NCI-H82 (cell line): ENCODE results near the gene SLC36A4.
A peak's percentile ranks its signal among the peaks of the same experiment; 100 is the strongest.
"Not testable (repeated sequence)": the region's sequence is repeated elsewhere in the genome, so short reads cannot be mapped to it uniquely, and the experiment has no call there.

Source experiments
- DNase-seq: peaks from one replicate; lab custom pipeline; 2025; lab: John Stamatoyannopoulos, UW

SLC36A4 gene

GRCh38 chr11:93197380-93198214 lies at the start of gene SLC36A4:
TSS of gene SLC36A4 (minus strand) at chr11:93197991. CDS start at chr11:93197832, 159 bp downstream.
- DNase-seq, result peak; percentile 85

GRCh38 chr11:93246790-93247189 lies 49.0 kb upstream of the SLC36A4 start:
- not testable (repeated sequence) for DNase-seq

- no peak for DNase-seq
Measured at GRCh38 chr11:93244018-93244417, 46.2 kb upstream of the SLC36A4 start.

GRCh38 chr11:93239966-93240365 lies 42.2 kb upstream of the SLC36A4 start:
- DNase-seq, result no peak

GRCh38 chr11:93238956-93239355 lies 41.2 kb upstream of the SLC36A4 start:
- no peak for DNase-seq

DNA sequence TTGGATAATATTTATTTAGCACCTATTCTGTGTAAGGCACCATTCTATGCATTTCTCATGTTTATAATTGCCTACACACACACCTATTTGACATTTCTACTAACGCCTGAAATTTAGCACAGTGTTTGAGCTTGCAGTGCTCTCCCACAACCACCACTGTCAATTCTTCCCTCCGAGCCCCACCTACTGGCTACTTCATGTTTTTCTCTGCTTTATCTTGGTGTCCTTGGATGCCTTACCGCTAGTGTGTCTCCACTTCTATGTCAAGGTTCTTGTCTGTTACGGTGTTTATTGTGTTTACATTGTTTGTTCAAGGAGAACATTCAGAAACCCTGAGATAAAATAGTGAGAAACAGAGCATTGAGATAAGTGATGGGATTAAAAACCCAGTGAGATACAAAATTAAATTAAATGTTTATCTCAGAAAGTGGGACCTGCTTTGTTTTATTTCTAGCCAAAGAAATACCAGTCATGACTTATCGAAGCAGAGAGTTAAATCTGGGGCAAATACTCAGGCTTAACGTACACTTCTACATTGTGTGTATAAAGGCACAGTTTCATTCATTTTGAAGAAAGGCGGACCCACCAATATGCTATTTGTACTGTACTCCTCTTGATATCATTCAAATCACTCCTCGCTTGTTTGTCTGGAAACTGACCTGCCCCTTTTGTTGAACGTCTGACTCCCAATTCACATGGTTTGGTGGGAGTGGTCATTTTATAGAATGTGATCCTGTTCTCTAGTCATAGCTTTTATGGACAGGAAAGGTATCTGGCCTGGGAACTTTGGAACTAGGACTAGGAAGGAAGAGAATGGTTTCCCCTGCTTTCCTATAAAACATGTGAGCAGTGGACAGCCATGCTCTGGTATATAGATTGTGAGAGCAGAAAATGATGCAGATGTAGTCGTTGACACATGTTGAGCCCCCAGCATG lies 39.2 kb upstream of the SLC36A4 start:
- DNase-seq, result peak; percentile 59

- DNase-seq, result peak; percentile 83
Measured at GRCh38 chr11:93234602-93235207, 36.9 kb upstream of the SLC36A4 start.

DNA sequence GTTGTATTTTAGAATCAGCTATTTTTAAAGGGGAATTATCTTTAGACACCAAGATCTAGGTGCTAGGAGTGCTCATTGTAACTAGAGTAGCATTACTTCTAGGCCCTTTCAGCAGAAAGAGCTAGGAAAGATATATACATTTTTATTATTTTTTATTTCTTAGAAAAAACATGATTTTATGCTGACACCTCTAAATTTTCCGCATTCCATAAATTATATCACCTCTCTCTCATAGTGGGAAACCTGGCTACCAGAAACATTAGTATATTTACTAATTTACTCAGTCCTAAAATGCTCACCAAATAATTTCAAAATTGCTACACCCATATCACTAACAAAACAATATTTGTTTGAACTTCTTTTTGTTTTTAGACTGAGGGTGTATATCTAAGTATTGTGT lies 32.1 kb upstream of the SLC36A4 start:
- DNase-seq, result no peak

GRCh38 chr11:93225662-93226061 lies 27.9 kb upstream of the SLC36A4 start:
- peak; percentile 27 for DNase-seq

GRCh38 chr11:93221539-93221938 lies 23.7 kb upstream of the SLC36A4 start:
- DNase-seq, result no peak

GRCh38 chr11:93220078-93220477 lies 22.3 kb upstream of the SLC36A4 start:
- no peak for DNase-seq

DNA sequence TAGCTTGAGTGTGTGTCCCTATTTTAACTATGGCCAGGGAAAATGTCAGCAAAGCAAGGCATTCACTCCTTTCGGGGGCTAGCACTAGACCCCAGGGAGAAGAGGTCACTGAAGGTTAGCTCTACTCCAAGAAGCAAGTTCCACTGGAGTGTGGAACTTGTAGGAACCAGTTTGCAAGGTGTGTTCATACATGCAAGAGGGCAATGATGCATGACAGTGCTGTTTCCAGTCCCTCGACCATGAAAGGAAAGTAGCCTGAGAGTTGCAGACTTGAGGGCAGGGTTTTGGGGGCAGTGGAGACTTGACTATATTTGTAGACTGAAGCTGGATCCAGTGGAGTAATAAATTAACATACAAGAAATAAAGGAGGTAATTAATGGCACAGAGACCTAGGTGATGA lies 21.6 kb upstream of the SLC36A4 start:
- DNase-seq, result no peak

GRCh38 chr11:93216511-93217101 lies 18.8 kb upstream of the SLC36A4 start:
- DNase-seq, result no peak

- DNase-seq, result no peak
Measured at GRCh38 chr11:93213622-93214021, 15.8 kb upstream of the SLC36A4 start.

- DNase-seq, result no peak
Measured at GRCh38 chr11:93212094-93212493, 14.3 kb upstream of the SLC36A4 start.

DNA sequence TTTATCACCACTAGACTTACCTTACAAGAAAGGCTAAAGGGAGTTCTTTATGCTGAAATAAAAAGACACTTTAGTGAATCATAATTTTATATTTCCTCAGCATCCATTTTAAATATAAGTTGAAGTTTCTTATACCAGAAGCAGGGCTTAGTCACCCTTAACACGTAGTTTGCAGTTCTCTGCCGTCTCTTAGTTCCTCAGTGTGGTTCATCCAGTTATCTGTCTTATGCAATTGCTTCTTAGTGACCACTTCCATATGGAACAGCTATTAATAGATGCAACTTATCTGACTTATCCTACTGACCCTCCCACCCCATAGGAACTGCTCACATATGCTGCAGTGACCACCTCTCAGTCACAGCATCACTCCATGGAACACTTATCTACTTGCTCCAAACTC lies 11.7 kb upstream of the SLC36A4 start:
- DNase-seq, result no peak

DNA sequence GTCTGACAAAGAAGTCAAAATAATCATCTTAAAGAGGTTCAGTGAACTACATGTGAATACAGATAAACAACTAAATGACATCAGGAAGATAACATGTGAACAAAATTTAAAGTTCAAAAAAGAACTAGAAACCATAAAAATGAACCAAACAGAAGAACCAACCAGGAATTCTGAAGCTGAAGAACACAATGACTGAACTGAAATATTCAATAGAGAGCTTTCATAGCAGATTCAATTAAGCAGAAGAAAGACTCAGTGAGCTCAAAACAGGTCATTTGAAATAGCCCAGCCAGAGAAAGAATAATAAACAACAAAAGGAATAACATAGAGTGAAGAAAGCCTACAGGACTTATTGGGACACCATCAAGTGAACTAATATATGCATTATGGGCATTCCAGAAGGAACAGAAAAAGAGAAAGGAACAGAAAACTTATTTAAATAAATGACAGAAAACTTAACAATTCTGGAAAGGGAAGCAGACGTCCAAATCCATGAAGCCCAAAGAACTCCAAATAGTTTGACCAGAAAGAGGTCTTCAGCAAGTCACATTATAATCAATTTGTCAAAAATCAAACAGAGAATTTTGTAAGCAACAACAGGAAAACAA lies 11.0 kb upstream of the SLC36A4 start:
- no peak for DNase-seq

DNA sequence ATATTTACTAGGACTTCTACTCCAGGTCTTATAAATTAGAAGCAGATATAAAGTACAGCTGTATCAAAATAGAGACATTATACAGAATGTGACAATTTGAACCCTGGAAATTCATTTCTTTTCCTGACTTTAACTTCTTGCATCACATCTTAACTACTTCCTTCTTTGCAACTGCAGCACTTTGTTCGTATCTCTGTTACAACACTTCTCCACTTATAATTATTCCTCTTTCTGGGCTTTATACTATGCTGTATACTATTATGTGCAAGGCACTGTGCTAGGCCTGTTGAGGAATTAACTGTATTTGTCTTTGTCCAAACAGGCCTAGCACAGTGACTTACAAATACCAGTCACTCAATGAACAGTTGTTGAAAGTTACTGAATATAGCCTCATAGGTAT lies 1.8 kb upstream of the SLC36A4 start:
- no peak for DNase-seq

- peak; percentile 3 for DNase-seq
Measured at GRCh38 chr11:93198215-93198845, 539 bp upstream of the SLC36A4 start.

GRCh38 chr11:93196816-93197379 lies 893 bp downstream of the SLC36A4 start:
- DNase-seq, result no peak
